Loucy (cell line): Measurements from ENCODE around the gene RAB31.
"Not testable (repeated sequence)": the region's sequence is repeated elsewhere in the genome, so short reads cannot be mapped to it uniquely, and the experiment has no call there.

Experiments
- H2AFZ ChIP-seq: fragments of 200-600 bp; sonication (generic); 2 replicates; pipeline ENCODE4 v1.6.0; 2016; ENCODE audit warnings: antibody characterized with exemption, mild to moderate bottlenecking, low read length, moderate library complexity
- H3F3A ChIP-seq: fragments of 200-600 bp; 2 replicates; pipeline ENCODE4 v1.6.0; 2016; ENCODE audit warnings: antibody characterized with exemption, low read depth, mild to moderate bottlenecking
- H3K27me3 ChIP-seq: fragments of 200-600 bp; sonication (generic); 2 replicates; pipeline ENCODE4 v1.6.1; 2014; ENCODE audit warnings: low read length, mild to moderate bottlenecking; ENCODE audit not compliant: insufficient read depth, poor library complexity, severe bottlenecking
- H3K36me3 ChIP-seq: fragments of 200-600 bp; sonication (generic); 2 replicates; pipeline ENCODE4 v1.6.1; 2016; ENCODE audit warnings: low read length; ENCODE audit not compliant: insufficient read depth
- H3K4me1 ChIP-seq: fragments of 200-600 bp; sonication (generic); 2 replicates; pipeline ENCODE4 v1.5.1; 2014; ENCODE audit warnings: low read length, mild to moderate bottlenecking; ENCODE audit not compliant: insufficient read depth, poor library complexity, severe bottlenecking
- H3K4me2 ChIP-seq: fragments of 200-600 bp; sonication (generic); 2 replicates; pipeline ENCODE4 v1.6.0; 2014; ENCODE audit warnings: antibody characterized with exemption, low read length, low read depth, mild to moderate bottlenecking; ENCODE audit not compliant: poor library complexity, severe bottlenecking
- H3K4me3 ChIP-seq: fragments of 200-600 bp; sonication (generic); 2 replicates; pipeline ENCODE4 v1.5.1; 2014; ENCODE audit warnings: low read length, mild to moderate bottlenecking, mixed read lengths; ENCODE audit not compliant: poor library complexity, severe bottlenecking
- H3K79me2 ChIP-seq: fragments of 200-600 bp; sonication (generic); 2 replicates; pipeline ENCODE4 v1.6.1; 2014; ENCODE audit warnings: low read length; ENCODE audit not compliant: insufficient read depth
- H3K9ac ChIP-seq: fragments of 200-600 bp; sonication (generic); 2 replicates; pipeline ENCODE4 v1.6.0; 2014; ENCODE audit warnings: mild to moderate bottlenecking, low read depth, low read length, moderate library complexity; ENCODE audit not compliant: poor library complexity, severe bottlenecking
- H3K9me2 ChIP-seq: fragments of 200-600 bp; sonication (generic); replicated peaks from 2 replicates; pipeline ENCODE4 v1.6.1; 2016; ENCODE audit warnings: low read depth, low read length, mixed read lengths
- H3K9me3 ChIP-seq: fragments of 200-600 bp; sonication (generic); 2 replicates; pipeline ENCODE4 v1.6.1; 2014; ENCODE audit warnings: mild to moderate bottlenecking, antibody characterized with exemption, low read length, low read depth; ENCODE audit not compliant: insufficient read depth
- H4K20me1 ChIP-seq: fragments of 200-600 bp; sonication (generic); 2 replicates; pipeline ENCODE4 v1.6.0; 2014; ENCODE audit warnings: antibody characterized with exemption, low read length, mild to moderate bottlenecking; ENCODE audit not compliant: insufficient read depth, poor library complexity, severe bottlenecking
- EZH2phosphoT487 ChIP-seq: fragments of 200-600 bp; IDR thresholded peaks from 2 replicates; pipeline ENCODE4 v1.6.1; 2018; ENCODE audit warnings: antibody characterized with exemption, mild to moderate bottlenecking, moderate library complexity, borderline replicate concordance
- TF ChIP-seq, protein P1 (sequence below): fragments of 200-600 bp; sonication (generic); conservative IDR thresholded peaks from 2 replicates; pipeline ENCODE4 v1.5.1; 2014; ENCODE audit warnings: mild to moderate bottlenecking, antibody characterized with exemption, low read length

The RAB31 gene

DNA sequence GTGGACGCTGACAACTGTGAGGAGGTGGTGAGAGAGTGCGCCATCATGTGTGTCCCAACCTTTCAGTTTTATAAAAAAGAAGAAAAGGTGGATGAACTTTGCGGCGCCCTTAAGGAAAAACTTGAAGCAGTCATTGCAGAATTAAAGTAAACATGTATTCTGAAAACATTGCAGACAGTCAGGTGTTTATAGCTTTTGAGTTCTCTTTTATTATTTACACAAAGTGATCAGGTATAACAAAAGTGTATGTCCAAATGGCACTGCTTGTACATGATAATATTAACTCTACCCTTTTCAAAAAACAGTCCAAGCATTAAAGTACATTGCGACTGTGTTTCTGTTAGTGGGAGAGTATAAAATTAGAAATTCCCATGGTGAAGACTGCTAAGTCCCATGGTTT, 179.9 kb downstream of the RAB31 start:
- Histone ChIP-seq H3K4me3 (no peak overlapping the region), H3K9me3 (no peaks in the 10 kb centered on the region), H4K20me1 (no peaks in the 10 kb centered on the region), H2AFZ (no peak overlapping the region), H3K36me3 (no peaks in the 10 kb centered on the region), H3K27me3 (no peaks in the 10 kb centered on the region), H3K9ac (no peak overlapping the region), H3F3A (no peaks in the 10 kb centered on the region), H3K9me2 (no peaks in the 10 kb centered on the region), H3K4me1 (no peaks in the 10 kb centered on the region), H3K4me2 (no peak overlapping the region), H3K79me2 (no peaks in the 10 kb centered on the region)
- TF ChIP-seq EZH2phosphoT487: no peak
- TF ChIP-seq, protein P1, sequence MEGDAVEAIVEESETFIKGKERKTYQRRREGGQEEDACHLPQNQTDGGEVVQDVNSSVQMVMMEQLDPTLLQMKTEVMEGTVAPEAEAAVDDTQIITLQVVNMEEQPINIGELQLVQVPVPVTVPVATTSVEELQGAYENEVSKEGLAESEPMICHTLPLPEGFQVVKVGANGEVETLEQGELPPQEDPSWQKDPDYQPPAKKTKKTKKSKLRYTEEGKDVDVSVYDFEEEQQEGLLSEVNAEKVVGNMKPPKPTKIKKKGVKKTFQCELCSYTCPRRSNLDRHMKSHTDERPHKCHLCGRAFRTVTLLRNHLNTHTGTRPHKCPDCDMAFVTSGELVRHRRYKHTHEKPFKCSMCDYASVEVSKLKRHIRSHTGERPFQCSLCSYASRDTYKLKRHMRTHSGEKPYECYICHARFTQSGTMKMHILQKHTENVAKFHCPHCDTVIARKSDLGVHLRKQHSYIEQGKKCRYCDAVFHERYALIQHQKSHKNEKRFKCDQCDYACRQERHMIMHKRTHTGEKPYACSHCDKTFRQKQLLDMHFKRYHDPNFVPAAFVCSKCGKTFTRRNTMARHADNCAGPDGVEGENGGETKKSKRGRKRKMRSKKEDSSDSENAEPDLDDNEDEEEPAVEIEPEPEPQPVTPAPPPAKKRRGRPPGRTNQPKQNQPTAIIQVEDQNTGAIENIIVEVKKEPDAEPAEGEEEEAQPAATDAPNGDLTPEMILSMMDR: no peak

DNA sequence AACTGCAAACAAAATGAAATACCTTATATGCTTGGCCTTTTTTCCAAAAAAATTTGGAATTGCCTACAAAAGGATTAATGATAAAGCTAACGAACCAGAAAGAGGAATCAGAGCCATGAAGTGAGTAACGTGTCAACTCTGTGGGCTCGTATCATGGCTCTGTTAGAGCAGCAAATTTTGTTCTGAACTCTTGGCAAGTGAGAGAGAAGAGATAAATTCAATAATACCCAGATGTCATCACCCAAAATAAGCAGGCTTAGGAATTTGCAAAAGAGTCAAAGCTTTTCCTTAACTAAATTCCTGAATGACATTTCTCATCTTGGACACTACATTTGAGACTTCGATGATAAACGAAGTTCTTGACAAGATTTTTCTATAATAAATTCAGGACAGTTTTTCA, 182.1 kb downstream of the RAB31 start:
- no peak overlapping the region for H3K4me2 ChIP-seq
- TF ChIP-seq, protein P1: no peak
- no peak for TF ChIP-seq EZH2phosphoT487
- no peaks in the 10 kb centered on the region for H3K9me3 ChIP-seq
- no peaks in the 10 kb centered on the region for H4K20me1 ChIP-seq
- H3K9ac ChIP-seq: no peak overlapping the region
- H3K4me3 ChIP-seq: no peak overlapping the region
- H3K27me3 ChIP-seq: no peaks in the 10 kb centered on the region
- no peaks in the 10 kb centered on the region for H3F3A ChIP-seq
- H3K79me2 ChIP-seq: no peaks in the 10 kb centered on the region
- H3K36me3 ChIP-seq: no peaks in the 10 kb centered on the region
- H2AFZ ChIP-seq: no peak overlapping the region
- no peaks in the 10 kb centered on the region for H3K4me1 ChIP-seq
- H3K9me2 ChIP-seq: no peaks in the 10 kb centered on the region

DNA sequence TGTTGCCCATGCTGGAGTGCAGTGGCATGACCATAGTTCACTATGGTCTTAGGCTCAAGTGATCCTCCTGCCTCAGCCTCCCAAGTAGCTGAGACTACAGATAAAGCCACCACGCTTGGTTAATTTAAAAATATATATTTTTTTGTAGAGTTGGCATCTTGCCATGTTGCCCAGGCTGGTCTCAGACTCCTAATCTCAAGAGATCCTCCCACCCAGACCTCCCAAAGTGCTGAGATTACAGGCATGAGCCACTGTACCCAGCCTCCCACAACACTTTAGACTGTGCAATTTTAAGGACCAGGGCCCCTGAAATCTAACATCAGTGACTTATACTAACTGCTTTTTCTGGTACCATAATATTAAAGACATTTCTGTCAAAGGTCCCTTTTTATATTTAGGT, 182.9 kb downstream of the RAB31 start:
- Histone ChIP-seq H3F3A (no peaks in the 10 kb centered on the region), H3K79me2 (no peaks in the 10 kb centered on the region), H3K36me3 (no peaks in the 10 kb centered on the region), H3K9me2 (no peaks in the 10 kb centered on the region), H3K9me3 (no peaks in the 10 kb centered on the region), H3K9ac (no peak overlapping the region), H3K4me3 (no peak overlapping the region), H3K4me1 (no peaks in the 10 kb centered on the region), H2AFZ (no peak overlapping the region), H4K20me1 (no peaks in the 10 kb centered on the region), H3K27me3 (no peaks in the 10 kb centered on the region), H3K4me2 (no peak overlapping the region)
- TF ChIP-seq, protein P1: no peak
- no peak for TF ChIP-seq EZH2phosphoT487

DNA sequence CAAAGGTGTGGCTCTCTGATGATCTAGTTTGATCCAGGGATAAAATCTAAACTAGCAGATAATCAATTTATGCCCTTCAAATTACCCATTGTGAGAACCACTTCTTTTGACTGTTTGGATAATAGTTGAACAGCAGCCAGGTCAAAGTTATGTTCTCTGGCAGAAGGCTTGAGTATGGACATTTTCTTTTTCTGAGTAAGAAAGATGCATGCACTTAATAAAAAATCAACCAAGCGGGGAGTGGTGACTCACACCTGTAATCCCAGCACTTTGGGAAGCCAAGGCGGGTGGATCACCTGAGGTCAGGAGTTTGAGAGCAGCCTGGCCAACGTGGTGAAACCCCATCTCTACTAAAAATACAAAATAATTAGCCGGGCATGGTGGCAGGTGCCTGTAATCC, 183.4 kb downstream of the RAB31 start:
- H3K4me3 ChIP-seq, H3K36me3 ChIP-seq, H3K9me3 ChIP-seq, H3K9ac ChIP-seq, H2AFZ ChIP-seq, H3K79me2 ChIP-seq, H3K9me2 ChIP-seq, H4K20me1 ChIP-seq, H3F3A ChIP-seq, H3K4me1 ChIP-seq, H3K27me3 ChIP-seq, H3K4me2 ChIP-seq: not testable (repeated sequence)
